DND-41 (cell line): Measurements from ENCODE around the gene SLC2A6.

Experiments
- EZH2 ChIP-seq: IDR thresholded peaks from 3 replicates; pipeline ENCODE4 v1.6.1; 2012; ENCODE audit warnings: borderline replicate concordance, low read depth, mild to moderate bottlenecking, moderate library complexity, low read length, inconsistent platforms; ENCODE audit not compliant: severe bottlenecking
- TF ChIP-seq, protein P1 (sequence below): IDR thresholded peaks from 2 replicates; pipeline ENCODE4 v1.5.1; 2012; ENCODE audit warnings: borderline replicate concordance, low read length, moderate library complexity, mild to moderate bottlenecking; ENCODE audit not compliant: poor library complexity, severe bottlenecking; ENCODE audit errors: extremely low read depth

DNA sequence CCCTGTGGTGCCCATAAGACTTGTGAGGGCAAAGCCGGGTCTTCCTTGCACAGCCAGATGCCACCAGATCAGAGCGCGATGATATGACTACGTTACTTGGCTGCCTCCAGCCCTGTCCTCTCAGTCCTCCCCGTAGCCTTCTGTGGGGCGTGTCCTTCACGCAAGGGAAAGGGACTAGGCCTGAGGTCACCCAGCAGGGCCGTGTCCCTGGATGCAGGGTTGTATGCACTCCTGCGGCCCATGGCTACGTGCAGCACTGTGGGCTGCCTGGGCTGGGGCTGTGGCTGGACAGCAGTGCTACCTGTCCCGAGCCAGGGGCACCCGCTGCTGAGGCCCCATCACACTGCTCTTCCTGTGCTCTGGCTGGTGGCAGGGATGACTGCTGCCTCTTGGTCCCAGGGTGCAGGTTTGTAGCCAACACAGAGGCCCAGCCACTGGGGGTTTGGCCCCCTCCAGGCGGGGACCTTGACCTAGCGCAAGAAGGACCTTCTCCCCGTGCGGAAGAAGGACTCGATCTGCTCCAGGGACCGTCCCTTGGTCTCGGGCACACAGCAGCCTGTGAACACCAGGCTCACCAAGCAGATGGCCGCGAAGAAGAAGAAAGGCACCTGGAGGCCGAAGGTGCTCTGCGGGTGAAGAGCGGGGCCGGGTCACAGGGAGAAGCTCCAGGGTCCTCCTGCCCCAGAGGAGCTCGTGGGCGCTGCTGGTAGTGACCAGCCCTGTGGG, 7.2 kb downstream of the SLC2A6 start:
- TF ChIP-seq EZH2: no peak
- TF ChIP-seq, protein P1, sequence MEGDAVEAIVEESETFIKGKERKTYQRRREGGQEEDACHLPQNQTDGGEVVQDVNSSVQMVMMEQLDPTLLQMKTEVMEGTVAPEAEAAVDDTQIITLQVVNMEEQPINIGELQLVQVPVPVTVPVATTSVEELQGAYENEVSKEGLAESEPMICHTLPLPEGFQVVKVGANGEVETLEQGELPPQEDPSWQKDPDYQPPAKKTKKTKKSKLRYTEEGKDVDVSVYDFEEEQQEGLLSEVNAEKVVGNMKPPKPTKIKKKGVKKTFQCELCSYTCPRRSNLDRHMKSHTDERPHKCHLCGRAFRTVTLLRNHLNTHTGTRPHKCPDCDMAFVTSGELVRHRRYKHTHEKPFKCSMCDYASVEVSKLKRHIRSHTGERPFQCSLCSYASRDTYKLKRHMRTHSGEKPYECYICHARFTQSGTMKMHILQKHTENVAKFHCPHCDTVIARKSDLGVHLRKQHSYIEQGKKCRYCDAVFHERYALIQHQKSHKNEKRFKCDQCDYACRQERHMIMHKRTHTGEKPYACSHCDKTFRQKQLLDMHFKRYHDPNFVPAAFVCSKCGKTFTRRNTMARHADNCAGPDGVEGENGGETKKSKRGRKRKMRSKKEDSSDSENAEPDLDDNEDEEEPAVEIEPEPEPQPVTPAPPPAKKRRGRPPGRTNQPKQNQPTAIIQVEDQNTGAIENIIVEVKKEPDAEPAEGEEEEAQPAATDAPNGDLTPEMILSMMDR: no peak
